Measurements from ENCODE around the gene SPPL2A.

GRCh38 chr15:50783895-50784294 lies 18.4 kb upstream of the SPPL2A start:
- TF ChIP-seq CTCF (CRISPR knock-in tag; IDR thresholded peaks at IDR 0.05) (no peak), SMC3 (IDR thresholded peaks at IDR 0.05; ENCODE audit: low read length) (no peak), ZNF44 (CRISPR knock-in tag; IDR thresholded peaks at IDR 0.05) (no peak)

Data from HepG2 (cell line).